DMS 273 (cell line): ENCODE measurements around the gene BCL11A.

Source experiments
- DNase-seq: peaks from one replicate; lab custom pipeline; 2025; ENCODE audit not compliant: unreplicated experiment; lab: John Stamatoyannopoulos, UW

Gene BCL11A

GRCh38 chr2:60528281-60529020 is 25.0 kb downstream of the BCL11A start:
- no peak for DNase-seq

DNA sequence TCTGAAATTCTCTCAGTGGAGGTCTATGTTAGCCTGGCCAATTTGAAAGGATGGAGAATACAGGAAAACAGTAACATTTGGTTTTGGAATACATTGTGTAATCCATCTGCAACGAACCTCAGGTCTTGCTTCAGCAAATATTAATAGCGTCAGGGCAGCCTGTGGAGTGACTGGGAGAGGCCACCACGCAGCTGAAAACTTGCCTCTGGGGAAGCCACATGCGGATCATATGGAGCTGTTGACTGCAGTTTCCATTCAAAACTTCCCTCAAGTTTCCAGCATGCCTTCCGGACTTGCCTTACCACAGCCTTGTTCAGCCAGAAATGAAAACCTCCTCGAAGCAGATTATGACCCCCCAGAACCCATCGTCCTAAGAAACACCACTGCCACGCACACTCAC is 25.7 kb downstream of the BCL11A start:
- no peak for DNase-seq

GRCh38 chr2:60526623-60527022 is 26.8 kb downstream of the BCL11A start:
- no peak for DNase-seq

GRCh38 chr2:60525899-60526298 is 27.6 kb downstream of the BCL11A start:
- DNase-seq, result no peak

- no peak for DNase-seq
Observed at GRCh38 chr2:60524874-60525273, 28.6 kb downstream of the BCL11A start.

DNA sequence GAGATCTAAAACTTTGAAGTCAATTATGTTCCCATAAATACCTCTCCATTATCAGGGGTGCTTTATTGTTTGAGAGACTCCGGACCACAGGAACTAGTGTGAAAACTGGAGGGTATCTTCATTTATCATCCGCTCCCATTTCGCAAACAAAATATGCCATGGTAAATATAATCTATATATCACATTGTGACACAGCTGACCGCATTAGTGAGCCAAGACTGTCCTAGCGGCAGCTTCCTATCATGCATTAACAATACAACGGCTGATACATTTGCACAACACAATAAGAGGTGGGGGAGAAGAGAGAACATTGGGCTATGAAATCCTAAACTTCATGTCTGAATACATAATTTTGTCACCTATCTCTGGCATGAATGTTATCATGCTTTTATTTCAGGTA is 29.5 kb downstream of the BCL11A start:
- DNase-seq, result no peak

- no peak for DNase-seq
Observed at GRCh38 chr2:60522462-60522861, 31.0 kb downstream of the BCL11A start.

DNA sequence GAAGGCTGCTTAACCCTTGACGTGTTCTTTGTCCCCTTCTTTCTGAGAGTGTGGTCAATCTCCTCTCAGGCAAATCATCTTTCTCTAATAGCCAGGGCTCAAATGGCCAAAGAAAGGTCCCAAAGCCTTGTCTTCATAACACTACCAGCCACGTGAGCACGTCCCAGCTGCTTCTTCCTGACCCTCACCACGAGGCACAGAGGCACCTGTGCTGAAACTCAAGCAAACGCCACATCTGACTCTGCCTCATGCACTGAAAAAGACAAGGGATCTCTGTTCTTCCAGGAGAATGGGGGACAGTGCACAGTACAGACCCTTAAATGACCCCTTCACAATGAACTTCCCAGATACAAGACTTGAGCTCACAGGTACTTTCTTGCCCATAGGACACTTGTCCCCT is 31.8 kb downstream of the BCL11A start:
- DNase-seq, result no peak

- no peak for DNase-seq
Observed at GRCh38 chr2:60520917-60521539, 32.4 kb downstream of the BCL11A start.

DNA sequence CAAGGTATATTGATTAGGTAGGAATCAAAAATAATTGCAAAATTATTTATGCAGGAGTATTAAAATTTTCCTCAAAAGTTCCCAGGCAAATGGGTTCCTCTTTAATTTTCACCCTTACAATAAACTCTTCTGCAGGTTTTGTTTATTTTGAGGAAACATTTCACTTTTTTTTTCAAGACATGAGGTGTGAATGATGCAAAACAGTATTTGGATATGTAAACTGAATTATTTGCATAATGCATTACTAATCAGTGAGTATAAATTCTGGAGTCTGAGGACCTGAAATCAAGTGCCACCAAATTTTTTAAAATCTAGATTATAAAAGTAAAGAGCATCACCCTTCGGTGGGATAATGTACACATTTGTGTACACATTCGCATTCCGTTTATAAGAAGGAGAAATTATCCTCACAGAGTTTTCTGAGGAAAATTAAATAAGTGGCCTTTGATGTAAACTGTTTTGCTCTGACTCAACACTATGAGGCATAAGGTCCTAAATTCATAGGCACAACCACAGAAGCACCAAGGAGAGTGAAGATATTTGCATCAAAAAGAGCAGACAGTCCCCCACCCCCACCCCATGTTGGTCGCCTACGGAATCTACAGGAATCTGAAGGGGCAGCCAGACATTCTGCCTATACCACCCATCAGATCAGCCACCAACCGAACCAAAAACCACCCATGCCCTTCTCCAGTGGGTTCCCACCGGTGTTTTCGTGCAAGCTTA is 33.1 kb downstream of the BCL11A start:
- no peak for DNase-seq

- DNase-seq, result no peak
Observed at GRCh38 chr2:60519231-60519863, 34.1 kb downstream of the BCL11A start.

- no peak for DNase-seq
Observed at GRCh38 chr2:60518567-60518966, 34.9 kb downstream of the BCL11A start.

DNA sequence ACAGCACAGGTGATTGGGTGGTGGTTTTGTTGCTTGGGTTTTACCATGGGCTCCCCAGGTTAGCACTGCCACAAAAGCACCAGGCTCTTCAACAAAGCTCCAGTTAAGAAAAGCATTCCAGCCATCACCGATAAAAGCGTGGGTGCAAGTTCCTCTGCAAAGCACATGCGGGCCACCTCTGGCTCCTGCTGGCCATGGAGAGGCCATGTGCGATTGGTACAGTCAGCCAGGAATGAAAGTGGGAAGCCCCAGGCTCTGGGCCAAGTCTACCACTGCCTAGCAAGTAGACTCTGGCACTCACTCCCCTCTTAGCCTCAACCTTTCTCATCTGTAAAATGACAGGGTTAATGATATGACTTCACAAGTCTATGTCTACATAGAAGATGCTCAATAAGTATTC is 36.0 kb downstream of the BCL11A start:
- DNase-seq, result no peak

DNA sequence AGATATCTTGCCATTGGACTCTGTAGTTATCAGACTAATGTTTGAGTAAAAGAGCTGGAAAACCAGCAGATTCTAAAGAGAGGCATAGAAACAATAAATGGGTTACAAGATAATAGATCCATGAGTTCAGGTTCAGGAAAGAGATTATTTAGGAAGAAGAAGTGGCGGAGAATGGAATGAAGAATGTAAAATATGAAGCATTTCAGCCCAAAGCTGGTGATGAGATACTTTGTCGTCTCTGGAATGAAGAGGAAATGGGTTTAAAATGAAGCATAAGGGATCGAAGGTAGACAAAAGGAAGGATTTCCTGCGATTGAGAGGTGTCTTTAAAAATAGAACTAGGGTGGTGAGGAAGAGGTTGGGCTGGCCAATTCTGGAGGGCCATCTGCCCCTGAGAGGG is 36.6 kb downstream of the BCL11A start:
- no peak for DNase-seq

DNA sequence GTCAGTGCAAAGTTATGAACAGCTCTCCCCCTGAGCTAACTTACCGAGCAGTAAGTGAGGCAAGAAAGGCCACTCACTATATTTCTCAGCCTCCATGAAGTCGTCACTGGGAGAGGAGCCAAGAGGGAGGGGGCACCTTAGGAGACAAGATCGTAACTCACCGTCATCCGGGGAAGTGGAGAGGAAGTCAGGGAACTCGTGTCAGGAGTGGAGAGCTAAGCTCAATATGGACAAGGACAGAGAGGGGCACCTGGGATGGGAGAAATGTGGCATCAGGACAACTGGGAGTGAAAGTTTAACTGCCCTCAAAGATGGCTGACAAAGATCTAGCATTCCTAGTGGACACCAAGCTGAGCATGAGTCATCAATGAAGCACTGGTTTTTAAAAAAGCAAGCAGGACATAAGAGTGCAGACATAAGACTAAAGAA is 37.1 kb downstream of the BCL11A start:
- DNase-seq, result no peak

DNA sequence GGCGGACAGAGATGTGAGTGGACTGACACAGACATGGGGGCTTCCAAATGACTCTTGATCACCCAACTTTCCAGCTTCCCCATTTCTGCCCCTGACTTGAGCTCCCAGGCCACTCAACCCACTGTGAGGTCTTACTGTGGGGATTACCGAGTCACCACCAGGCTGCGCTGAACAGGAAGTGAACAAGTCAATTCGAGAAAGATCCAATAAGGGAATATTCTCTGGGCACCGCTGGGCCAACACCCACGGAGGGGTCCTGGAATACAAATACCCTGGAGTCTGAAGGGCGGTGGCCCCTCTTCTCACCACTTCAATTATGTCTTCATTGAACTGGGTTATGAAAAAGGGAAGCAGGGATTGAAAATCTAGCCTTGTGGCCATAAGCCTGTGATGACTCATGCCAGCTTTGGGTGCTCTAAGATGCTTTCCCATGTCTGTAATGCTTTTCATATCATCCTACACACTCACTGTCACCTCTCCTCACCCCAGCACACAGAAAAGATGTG is 37.7 kb downstream of the BCL11A start:
- DNase-seq, result no peak

- DNase-seq, result no peak
Observed at GRCh38 chr2:60513996-60514395, 39.5 kb downstream of the BCL11A start.

DNA sequence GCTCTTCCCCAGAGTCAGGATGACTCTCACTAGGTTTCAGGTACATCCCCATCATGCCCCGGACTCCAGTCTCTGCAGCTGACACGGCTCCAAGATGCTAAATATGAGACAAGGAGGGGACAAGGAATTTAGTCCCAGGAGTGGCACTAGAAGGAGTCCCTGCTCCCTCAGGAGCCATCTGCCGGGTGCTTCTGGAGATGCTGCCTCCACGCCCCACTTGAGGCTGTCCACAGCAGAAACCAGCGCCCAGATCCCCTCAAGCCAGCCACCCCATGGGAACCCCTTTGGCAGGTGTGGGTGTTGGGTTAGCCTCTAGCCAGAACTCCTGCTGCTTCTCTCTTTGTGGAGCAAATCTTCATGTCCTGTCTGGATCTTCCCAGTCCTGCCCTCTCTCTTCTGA is 40.3 kb downstream of the BCL11A start:
- no peak for DNase-seq

DNA sequence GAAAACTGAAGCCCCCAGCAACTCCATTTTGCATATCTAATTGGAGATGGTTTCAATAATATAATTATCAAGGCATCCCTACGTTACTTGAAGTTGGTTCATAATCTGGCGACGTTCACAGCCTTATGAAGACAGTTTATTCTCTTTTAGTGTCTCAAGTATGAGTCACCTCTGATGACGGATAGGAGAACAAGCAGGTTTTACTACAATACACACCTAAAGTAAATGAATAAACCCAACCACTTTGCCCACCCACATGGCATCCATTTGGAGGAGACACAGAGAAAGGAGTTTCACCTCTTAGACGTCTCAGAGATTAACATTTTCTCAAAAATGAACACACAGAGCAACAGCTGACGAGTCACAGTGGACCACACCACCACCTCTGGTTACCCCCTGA is 40.8 kb downstream of the BCL11A start:
- no peak for DNase-seq

DNA sequence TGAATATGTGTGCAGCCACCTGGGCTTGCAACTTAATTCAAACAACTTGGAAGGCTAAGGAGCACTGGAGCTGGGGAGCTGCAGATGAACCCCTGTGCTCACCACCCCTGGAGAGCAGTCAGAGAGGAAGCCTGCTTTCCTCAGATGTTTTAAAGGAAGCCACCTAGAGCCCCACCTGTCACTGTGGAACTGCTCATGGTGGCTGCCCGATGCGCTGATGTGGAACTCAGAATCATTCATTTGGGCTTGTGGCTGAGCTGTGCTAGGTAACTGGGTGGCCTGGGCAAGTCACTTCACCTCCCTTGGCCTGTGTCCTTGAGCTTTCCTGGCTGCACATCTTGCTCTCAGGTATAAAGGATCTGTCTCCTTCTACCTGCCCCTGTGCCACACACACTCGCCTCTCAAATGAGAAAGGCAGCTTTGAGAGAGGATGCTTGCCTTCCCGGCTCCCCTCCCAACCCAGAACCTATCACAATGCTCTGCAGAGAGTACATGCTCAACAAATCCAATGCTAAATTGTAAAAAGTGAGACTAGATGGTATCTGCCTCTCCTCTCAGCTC is 41.3 kb downstream of the BCL11A start:
- no peak for DNase-seq

DNA sequence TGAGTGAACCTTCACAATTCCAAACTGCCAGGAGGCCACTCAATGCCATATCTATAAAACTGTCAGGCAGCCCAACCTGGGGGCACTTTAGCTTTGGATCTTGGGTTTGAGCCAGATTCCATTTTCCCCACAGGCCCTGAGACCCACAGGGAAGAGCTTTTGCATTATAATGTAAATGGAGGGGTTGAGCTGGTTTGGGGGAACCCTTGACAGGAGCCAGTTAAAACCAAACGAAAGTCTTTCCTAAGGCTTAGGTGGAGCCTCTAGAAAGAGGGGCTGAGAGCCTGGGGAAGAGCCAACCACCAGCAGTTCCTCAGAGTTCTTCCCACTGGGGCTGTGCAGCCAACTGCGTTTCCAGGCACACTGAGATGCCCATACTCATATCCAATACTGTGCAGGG is 42.7 kb downstream of the BCL11A start:
- DNase-seq, result no peak
